ENCODE data around the gene PIP4P1.

DNA sequence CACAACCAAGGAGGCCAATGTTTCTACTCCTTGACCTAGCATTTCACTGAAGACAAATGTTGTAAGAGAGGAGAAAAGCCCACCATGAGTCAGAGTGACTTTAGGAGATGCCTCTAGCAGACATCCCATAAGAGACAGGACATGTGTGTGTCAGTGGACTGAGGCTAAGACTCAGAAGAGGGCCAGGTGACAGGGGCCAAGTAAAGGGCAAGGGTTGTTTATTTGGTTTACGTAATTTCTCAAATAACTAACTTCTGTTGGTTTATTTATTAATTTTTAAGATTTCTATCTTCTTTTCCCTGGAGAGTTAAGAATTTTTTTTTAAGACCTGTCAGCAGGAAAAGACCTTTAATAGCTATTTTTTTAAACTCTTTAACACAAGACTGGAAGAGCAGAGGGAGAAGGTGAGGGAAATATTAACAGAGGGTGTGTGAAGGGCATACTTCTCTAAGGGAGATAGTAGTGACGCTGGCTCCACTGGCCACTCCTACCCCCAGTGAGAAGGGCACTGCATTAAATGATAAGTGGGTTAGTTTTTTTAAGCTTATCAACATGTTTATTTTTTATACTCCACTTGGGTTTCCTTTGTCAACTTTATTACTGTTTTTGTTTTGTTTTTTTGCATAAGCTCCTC, 11.4 kb upstream of the PIP4P1 start:
- TF ChIP-seq, protein P1, sequence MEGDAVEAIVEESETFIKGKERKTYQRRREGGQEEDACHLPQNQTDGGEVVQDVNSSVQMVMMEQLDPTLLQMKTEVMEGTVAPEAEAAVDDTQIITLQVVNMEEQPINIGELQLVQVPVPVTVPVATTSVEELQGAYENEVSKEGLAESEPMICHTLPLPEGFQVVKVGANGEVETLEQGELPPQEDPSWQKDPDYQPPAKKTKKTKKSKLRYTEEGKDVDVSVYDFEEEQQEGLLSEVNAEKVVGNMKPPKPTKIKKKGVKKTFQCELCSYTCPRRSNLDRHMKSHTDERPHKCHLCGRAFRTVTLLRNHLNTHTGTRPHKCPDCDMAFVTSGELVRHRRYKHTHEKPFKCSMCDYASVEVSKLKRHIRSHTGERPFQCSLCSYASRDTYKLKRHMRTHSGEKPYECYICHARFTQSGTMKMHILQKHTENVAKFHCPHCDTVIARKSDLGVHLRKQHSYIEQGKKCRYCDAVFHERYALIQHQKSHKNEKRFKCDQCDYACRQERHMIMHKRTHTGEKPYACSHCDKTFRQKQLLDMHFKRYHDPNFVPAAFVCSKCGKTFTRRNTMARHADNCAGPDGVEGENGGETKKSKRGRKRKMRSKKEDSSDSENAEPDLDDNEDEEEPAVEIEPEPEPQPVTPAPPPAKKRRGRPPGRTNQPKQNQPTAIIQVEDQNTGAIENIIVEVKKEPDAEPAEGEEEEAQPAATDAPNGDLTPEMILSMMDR (IDR thresholded peaks at IDR 0.05) = no peak
- no peak for TF ChIP-seq POLR2A (IDR thresholded peaks at IDR 0.05)

Measured in upper lobe of left lung (tissue), 4 donors.